Measurements from ENCODE around the gene ARFIP2.
A peak's percentile ranks its signal among the peaks of the same experiment; 100 is the strongest.
"Not testable (repeated sequence)": the region's sequence is repeated elsewhere in the genome, so short reads cannot be mapped to it uniquely, and the experiment has no call there.

Gene ARFIP2
- 16.4 to 45.6 (median 25.8) reads per million in 18 experiments for total RNA-seq

DNA sequence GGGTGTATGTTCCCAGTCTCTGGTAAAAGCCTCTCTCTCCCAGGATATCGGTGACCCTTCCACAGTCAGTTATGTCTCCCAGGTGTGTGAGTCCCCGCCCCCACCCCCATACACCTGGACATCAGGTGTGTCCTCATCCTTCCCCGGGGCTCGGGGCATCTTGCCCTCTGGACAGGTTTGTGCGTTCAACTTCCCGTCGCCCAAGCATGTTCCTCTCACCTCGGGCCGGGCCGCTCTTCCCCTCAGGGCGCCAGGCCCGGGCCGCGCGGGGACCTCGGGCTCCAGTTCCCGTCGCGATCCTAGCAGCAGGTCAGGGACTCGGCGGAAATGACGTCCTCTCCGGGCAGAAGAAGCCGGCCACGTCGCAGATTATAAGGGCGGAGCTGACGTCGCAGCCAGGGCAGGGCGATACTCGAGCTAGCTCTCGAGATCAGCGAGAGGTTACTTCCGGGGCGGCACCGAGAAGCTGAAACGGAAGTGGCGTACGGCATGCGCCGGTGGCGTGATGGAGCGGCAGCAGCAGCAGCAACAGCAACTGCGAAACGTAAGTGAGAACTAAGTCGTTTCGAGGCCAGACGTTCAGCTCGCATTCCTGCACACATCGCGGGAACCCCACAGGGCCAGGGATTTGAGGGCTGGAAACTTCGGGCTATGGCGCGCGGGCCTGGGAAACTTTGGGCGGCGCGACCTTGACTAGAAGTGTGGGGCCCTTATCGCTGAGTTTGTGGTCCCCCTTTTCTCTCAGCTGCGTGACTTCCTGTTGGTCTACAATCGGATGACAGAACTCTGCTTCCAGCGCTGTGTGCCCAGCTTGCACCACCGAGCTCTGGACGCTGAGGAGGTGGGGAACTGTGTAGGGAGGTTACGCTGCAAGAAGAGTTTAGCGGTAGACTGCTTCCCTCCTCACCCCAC lies at the start of gene ARFIP2, which contains the start of gene TIMM10B:
ARFIP2 (minus strand) TSS at position 320 of the 912 bp plus-strand sequence. CDS start 910 bp downstream, outside the sequence.
TIMM10B (plus strand) TSS at position 490 of the 912 bp plus-strand sequence; CDS start at position 506, 16 bp downstream.
- DNase-seq: peak; percentile 99 to 100

DNA sequence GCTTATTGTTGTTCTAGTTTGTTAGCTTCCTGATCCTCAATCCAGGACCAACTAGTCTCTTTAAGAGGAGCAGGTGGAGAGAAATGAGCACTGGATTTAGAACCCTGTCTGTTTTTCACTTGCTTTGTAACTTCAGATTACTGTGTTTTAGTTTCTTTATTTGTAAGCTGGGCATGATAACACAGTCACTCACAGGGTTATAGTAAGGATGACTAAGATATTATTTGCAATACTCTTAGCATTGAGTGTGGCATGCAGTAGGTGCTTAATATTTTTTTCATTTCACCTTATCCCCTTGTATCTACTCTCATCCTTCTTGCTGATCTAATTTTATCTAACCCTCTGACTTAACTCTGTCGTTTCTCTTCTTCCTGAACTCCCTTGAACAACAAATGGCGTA lies 49.7 kb upstream of the ARFIP2 start:
- no peak for DNase-seq

DNA sequence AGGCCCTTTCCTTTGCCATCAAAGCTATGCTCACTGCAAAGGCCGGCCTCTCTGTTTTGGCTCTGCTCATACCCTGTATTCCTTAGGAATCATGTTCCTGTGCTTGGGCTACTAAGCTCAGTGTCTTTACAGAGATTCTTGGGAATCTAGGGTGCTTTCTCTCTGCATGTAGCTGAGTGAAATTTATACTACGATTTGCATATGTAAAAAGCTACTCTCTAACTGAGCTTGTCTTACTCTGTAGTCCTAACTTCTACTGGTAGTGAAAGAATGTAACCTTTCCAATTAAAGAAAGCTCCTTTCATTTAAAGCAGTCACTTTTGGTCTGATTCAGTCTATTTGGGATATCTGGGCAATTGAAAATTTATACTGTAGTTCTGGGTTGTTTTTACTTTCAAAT lies 48.1 kb upstream of the ARFIP2 start:
- no peak for DNase-seq

DNA sequence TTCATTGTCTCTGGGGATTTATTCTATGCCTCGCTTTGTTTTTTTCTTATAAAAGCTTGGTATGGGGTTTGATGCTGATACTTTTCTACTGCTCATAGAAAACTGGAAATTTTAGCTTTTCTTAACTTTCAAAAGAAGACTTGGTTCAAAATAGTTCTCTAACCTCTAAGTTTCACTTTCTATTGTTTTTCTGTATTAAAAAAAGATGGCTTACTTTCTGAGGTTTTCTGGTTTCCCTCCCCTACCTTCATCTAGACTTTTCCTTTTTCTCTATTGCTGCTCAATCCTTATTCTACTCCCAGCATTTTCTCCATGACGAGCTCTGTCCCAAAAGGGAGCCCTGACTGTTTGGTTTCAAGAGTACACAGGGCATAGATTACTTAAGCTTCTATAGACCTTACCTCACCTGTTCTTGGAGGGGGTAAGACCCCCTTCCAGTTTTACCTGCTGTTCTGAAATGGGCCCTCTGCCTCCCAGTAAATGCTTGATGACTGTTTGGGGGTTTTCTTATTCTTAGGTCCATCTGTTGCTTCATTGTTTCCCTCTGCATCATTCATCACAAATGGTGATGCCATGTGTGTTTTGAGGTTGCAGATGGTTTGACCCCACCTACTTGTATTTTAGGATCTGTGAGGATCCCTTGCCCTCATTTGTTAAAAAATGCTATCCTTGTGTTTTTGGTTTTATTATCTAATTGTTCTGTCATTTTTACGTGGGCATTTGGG lies 45.4 kb upstream of the ARFIP2 start:
- no peak for DNase-seq

GRCh38 chr11:6523253-6523652 lies 42.1 kb upstream of the ARFIP2 start:
- no peak for DNase-seq

GRCh38 chr11:6521946-6522345 lies 40.8 kb upstream of the ARFIP2 start:
- DNase-seq: not testable (repeated sequence)

DNA sequence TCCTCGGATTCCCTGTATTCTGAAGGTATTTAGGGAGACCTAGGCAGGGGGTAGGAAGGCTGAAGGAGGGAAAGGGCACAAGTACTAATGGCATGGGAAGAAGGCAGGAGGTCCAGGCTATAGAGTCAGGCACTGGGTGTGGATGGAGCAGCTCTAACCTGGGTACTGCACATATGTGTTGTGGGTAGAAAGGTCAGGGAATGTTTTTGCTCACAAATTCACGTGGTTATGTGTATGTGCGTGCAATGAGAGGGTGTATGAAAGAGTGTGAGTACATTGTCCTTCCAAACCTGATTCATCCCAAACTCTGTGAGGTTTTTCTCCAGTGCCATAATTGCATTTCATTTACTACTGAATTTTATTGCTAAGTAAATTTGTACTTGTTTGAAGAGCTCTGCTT lies 39.1 kb upstream of the ARFIP2 start:
- no peak for DNase-seq

DNA sequence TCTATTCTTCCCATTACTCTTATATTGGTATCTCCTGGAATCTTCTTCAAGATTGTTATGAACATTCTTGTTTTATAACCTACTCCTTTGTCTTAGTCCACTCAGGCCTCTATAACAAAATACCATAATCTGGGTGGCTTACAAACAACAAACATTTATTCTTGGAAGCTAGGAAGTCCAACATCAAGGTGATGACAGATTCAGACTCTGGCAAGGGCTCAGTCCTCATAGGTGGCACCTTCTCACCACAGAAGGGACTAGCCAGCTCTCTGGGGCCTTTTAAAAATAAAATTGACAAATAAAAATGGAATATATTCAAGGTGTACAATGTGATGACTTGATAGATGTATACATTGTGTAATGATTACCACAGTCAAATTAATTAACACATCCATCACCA lies 35.7 kb upstream of the ARFIP2 start:
- DNase-seq: no peak

- peak; percentile 27 to 49 for DNase-seq
Observed at GRCh38 chr11:6505577-6506240, 24.6 kb upstream of the ARFIP2 start.

DNA sequence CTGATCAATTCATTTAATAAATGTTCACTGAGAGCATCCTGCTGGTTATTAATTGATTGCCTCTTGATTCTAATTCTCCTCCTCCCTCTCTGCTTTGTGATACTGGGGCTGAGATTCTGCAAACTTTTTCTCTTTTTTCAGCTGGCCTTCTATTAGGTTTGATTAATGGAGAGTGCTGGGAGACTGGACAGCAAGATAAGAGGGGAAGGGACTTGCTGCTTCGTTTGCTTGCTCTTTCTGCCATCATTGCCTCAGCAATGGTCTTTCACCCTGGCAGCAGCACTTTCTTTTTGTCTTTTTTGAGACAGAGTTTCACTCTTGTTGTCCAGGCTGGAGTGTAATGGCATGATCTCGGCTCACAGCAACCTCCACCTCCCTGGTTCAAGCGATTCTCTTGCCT lies 23.0 kb upstream of the ARFIP2 start:
- no peak for DNase-seq

DNA sequence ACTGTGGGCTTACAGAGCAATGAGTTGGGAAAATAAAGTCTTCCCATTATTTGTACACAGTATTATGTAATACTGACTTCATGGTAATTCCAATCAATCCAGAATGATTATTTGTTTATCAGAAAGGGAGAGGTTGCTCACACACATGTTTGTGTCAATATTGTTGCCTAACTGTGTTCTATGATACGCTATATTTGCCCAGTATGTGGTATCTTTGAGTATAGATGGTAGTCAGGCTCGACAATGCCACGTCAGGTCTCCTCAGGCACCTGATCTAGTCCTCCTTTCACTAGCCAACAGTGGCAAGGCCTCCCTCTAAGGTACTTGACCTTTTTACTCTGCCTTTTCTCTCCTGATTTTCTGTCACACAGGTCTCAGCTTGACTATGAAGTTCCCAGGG lies 21.3 kb upstream of the ARFIP2 start:
- DNase-seq: no peak

DNA sequence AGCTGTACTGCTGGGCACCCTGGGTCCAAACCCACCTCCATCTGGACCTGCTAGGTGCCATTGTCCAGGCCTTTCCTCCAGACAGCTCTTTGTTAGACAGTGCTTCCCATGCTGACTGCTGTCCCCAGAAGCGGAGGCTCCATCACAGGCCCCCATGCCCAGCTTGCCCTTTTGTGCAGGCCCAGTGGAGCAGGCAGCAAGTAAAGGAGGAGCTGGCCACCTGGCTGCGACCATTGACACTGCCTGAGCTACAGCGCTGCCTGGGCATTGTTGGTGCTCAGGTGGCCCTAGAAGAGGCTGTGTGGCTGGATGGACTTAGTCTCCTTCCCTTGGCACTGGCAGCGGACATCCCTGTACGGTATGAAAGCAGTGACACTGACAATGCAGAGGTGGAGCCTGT lies 17.4 kb upstream of the ARFIP2 start:
- no peak for DNase-seq

DNA sequence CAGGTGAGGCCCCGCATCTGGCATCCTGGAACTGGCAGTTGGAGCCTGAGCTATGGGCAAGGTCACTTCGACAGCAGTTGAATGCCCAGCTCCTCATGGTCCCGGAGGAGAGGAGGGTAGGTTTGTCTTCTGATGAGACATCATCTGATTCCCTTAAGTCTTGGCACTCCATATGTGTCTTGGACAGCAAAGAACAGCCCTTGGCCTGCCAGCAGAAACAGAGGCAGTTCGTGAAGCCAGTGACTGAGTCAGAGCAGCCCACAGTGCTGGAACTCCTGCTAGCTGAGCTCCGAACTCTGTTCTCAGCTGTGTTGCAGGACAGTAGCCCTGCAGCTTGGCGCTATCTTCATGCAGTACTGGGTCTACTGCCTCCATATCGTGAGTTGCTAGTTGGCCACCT lies 17.0 kb upstream of the ARFIP2 start:
- no peak for DNase-seq

DNA sequence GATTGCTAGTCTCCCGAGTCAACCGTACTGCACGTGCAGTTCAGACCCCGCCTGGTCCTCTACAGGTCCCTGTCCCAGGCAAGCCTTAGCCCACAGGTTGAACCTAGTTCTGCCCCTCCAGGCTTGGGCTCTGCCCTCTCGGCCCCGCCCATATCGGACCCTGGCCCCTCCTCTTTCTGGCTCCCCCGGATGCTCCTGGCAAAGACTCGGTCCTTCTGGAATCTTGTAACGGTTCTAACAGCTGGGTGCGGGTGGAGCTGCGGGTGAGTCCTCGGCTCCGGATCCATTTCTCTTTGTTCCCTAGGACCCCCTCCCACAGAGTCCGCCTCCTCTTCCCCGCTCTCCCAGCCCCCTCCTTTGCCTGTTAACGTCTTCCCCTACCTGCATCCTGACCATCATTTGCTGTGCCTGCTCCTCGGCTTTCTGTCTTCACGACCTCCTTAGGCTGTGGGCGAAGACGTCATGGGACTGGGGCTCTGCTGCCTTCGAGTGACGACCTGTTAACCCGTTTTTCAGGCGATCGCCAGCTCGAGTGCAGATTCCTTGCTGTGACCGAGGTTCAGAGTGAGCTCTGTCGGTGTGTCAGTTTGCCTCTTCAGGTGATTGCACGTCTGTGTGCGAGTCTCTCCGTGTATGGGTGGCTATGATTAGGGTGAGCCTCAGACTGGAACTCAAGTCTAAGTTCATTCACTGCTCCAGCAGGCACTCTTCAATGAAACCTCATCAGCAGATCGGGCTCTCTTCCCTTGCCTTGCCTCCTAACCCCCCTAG lies 16.1 kb upstream of the ARFIP2 start, which contains the start of gene DNHD1:
DNHD1 (plus strand) TSS at position 212 of the 771 bp plus-strand sequence. CDS start 936 bp downstream, outside the sequence.
- no peak for DNase-seq

GRCh38 chr11:6489306-6489705 lies 8.2 kb upstream of the ARFIP2 start:
- DNase-seq: no peak

- DNase-seq: no peak
Observed at GRCh38 chr11:6488821-6489220, 7.7 kb upstream of the ARFIP2 start.

- no peak for DNase-seq
Observed at GRCh38 chr11:6488342-6488741, 7.2 kb upstream of the ARFIP2 start.

DNA sequence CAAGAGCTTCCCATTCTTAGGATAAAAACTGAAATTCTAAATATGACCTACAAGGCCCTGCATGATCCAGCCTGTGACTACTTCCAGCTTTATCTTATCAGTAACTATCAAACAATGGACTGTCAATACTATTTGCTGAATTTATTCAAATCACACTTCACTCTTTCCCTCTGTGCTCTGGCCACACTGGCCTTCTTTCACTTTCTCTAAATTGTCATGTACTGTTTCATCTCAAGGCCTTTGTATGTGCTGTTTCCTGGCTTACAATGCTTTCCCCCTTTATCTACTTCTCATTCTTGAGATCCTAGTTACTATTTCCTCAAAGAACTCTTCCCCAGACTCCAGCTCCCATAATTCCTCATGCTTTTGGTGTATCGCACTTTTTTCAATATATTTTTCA lies 5.8 kb upstream of the ARFIP2 start:
- DNase-seq: no peak

- no peak for DNase-seq
Observed at GRCh38 chr11:6486256-6486655, 5.1 kb upstream of the ARFIP2 start.

DNA sequence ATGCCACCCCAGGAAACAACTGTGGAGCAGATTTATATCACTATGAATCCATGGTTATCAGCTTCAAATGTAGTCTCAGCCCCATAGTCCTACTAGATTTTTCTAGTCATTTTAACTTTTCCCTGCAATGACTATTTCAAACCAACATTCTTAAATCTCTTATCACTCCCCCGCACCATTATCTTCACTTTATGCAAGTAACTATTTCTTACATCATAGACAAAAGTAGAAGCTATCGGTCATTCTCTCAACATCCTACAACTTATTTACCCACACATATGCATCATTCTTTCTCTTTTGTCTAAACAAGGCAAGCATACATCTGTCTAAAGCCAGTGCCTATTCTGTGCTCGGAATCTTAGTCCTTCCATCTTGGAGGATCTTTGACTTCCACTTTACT lies 4.5 kb upstream of the ARFIP2 start:
- DNase-seq: no peak

GRCh38 chr11:6483015-6483414 lies 1.9 kb upstream of the ARFIP2 start:
- no peak for DNase-seq

- DNase-seq: peak; percentile 13 to 27
Observed at GRCh38 chr11:6482441-6482840, 1.3 kb upstream of the ARFIP2 start.
